Vagina (tissue), 2 donors: ENCODE results near the gene ZEB2.

Experiments
- POLR2A ChIP-seq, 2 donors: fragments of 450-650 bp; IDR thresholded peaks; one replicate each; pipeline ENCODE4 v1.6.1; 2017; ENCODE audit warnings: antibody characterized with exemption in 2 of 2, mild to moderate bottlenecking in 2 of 2, moderate library complexity in 2 of 2
- POLR2AphosphoS5 ChIP-seq, 2 donors: sonication (generic); formaldehyde crosslinking; IDR thresholded peaks; one replicate each; pipeline ENCODE4 v1.9.0; 2017; ENCODE audit warnings: antibody characterized with exemption in 2 of 2, mild to moderate bottlenecking in 2 of 2, low read depth in 1 of 2; ENCODE audit not compliant: insufficient read depth in 1 of 2
- TF ChIP-seq, protein P1 (sequence below), 3 experiments: fragments of 450-650 bp in 2 of 3; fragments of 200-600 bp in 1 of 3; sonication (generic) in 1 of 3; IDR thresholded peaks; one replicate each; pipeline ENCODE4 v1.5.1; 2017 to 2019; ENCODE audit warnings: antibody characterized with exemption in 3 of 3, mild to moderate bottlenecking in 2 of 3, moderate library complexity in 2 of 3

DNA sequence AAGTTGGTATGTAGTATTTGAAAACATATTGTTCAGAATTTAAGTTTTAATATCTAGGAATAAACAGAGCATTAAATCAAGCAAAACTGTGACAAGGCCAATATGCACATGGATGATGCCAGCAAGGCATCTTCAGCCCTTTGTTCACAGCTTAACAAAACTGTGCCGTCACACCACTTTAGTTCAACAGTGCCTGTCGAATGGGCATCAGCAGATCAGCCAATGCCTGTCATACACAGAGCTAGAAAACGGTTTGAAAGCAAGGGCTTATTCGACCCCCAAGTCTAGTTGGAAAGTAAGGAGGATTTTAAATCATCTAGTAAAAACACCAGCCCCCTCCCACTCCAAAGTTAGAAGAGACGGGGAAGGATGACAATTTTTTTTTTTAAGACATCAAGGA lies 16.7 kb downstream of the ZEB2 start:
- TF ChIP-seq, protein P1, sequence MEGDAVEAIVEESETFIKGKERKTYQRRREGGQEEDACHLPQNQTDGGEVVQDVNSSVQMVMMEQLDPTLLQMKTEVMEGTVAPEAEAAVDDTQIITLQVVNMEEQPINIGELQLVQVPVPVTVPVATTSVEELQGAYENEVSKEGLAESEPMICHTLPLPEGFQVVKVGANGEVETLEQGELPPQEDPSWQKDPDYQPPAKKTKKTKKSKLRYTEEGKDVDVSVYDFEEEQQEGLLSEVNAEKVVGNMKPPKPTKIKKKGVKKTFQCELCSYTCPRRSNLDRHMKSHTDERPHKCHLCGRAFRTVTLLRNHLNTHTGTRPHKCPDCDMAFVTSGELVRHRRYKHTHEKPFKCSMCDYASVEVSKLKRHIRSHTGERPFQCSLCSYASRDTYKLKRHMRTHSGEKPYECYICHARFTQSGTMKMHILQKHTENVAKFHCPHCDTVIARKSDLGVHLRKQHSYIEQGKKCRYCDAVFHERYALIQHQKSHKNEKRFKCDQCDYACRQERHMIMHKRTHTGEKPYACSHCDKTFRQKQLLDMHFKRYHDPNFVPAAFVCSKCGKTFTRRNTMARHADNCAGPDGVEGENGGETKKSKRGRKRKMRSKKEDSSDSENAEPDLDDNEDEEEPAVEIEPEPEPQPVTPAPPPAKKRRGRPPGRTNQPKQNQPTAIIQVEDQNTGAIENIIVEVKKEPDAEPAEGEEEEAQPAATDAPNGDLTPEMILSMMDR (IDR thresholded peaks at IDR 0.05): no peak
- TF ChIP-seq POLR2A (IDR thresholded peaks at IDR 0.05) (no peak), POLR2AphosphoS5 (IDR thresholded peaks at IDR 0.05; ENCODE audit: insufficient read depth in 1 of 2, low read depth in 1 of 2) (no peak)
